ENCODE measurements around the gene SNAPC4.
A peak's percentile ranks its signal among the peaks of the same experiment; 100 is the strongest.

The SNAPC4 gene

GRCh38 chr9:136400038-136400834 is at the start of gene SNAPC4:
SNAPC4 (minus strand) TSS chr9:136400170; CDS start chr9:136398428, 1,742 bp downstream.
- H3K4me3 ChIP-seq (ENCODE audit: low read depth, low read length) = peak within 1 kb of the TSS; percentile 79

GRCh38 chr9:136448655-136449054 is 48.7 kb upstream of the SNAPC4 start:
- no peak overlapping the region for H3K4me3 ChIP-seq (ENCODE audit: low read depth, low read length)

- no peak overlapping the region for H3K4me3 ChIP-seq (ENCODE audit: low read depth, low read length)
Observed at GRCh38 chr9:136447173-136447778, 47.3 kb upstream of the SNAPC4 start.

- H3K4me3 ChIP-seq (ENCODE audit: low read depth, low read length) = no peak overlapping the region
Observed at GRCh38 chr9:136445799-136446198, 45.8 kb upstream of the SNAPC4 start.

- no peak overlapping the region for H3K4me3 ChIP-seq (ENCODE audit: low read depth, low read length)
Observed at GRCh38 chr9:136444102-136444501, 44.1 kb upstream of the SNAPC4 start.

GRCh38 chr9:136443687-136444086 is 43.7 kb upstream of the SNAPC4 start:
- no peak overlapping the region for H3K4me3 ChIP-seq (ENCODE audit: low read depth, low read length)

- H3K4me3 ChIP-seq (ENCODE audit: low read depth, low read length) = no peak overlapping the region
Observed at GRCh38 chr9:136443087-136443486, 43.1 kb upstream of the SNAPC4 start.

GRCh38 chr9:136442265-136442664 is 42.3 kb upstream of the SNAPC4 start:
- no peak overlapping the region for H3K4me3 ChIP-seq (ENCODE audit: low read depth, low read length)

- H3K4me3 ChIP-seq (ENCODE audit: low read depth, low read length) = no peak overlapping the region
Observed at GRCh38 chr9:136441681-136442245, 41.8 kb upstream of the SNAPC4 start.

GRCh38 chr9:136441191-136441680 is 41.3 kb upstream of the SNAPC4 start:
- H3K4me3 ChIP-seq (ENCODE audit: low read depth, low read length) = no peak overlapping the region

GRCh38 chr9:136439481-136440408 is 39.8 kb upstream of the SNAPC4 start, which contains the start of gene INPP5E:
INPP5E (minus strand) TSS chr9:136439845; CDS start chr9:136439419, 426 bp downstream.
- H3K4me3 ChIP-seq (ENCODE audit: low read depth, low read length) = peak within 1 kb of the TSS; percentile 65

- peak overlapping the region; percentile 65 for H3K4me3 ChIP-seq (ENCODE audit: low read depth, low read length)
Observed at GRCh38 chr9:136438548-136439480, 38.8 kb upstream of the SNAPC4 start.

- peak overlapping the region; percentile 65 for H3K4me3 ChIP-seq (ENCODE audit: low read depth, low read length)
Observed at GRCh38 chr9:136437839-136438547, 38.0 kb upstream of the SNAPC4 start.

GRCh38 chr9:136437430-136437829 is 37.5 kb upstream of the SNAPC4 start:
- no peak overlapping the region for H3K4me3 ChIP-seq (ENCODE audit: low read depth, low read length)

- H3K4me3 ChIP-seq (ENCODE audit: low read depth, low read length) = no peak overlapping the region
Observed at GRCh38 chr9:136436055-136436634, 36.2 kb upstream of the SNAPC4 start.

- H3K4me3 ChIP-seq (ENCODE audit: low read depth, low read length) = no peak overlapping the region
Observed at GRCh38 chr9:136434580-136435169, 34.7 kb upstream of the SNAPC4 start.

GRCh38 chr9:136433849-136434579 is 34.0 kb upstream of the SNAPC4 start:
- H3K4me3 ChIP-seq (ENCODE audit: low read depth, low read length) = no peak overlapping the region

Measured in iPS-11a (cell line).